Mononuclear cell (primary cell): ENCODE results near the gene PCDH9. TPM values are rescaled to one million over a fixed set of nuclear protein-coding genes. Genes with fewer than 3 reads are reported as not detected.

Experiments
- H3K27me3 ChIP-seq: 2 replicates; pipeline ENCODE4 v1.6.0; 2011; ENCODE audit warnings: low read length, control low read depth; ENCODE audit not compliant: insufficient read depth
- H3K4me1 ChIP-seq: 2 replicates; pipeline ENCODE4 v1.5.1; 2011; ENCODE audit warnings: mild to moderate bottlenecking, low read length, control low read depth; ENCODE audit not compliant: insufficient read depth
- H3K4me3 ChIP-seq: 2 replicates; pipeline ENCODE4 v1.5.1; 2011; ENCODE audit warnings: mild to moderate bottlenecking, low read length, moderate library complexity
- H3K9me3 ChIP-seq: 2 replicates; pipeline ENCODE4 v1.5.1; 2011; ENCODE audit warnings: low read depth, mild to moderate bottlenecking, control low read depth, low read length
- total RNA-seq: library from RNA; depleted of rRNA; stranded (reverse); fragments of >200 nt; gene quantifications from one replicate; pipeline ENCODE4 v1.2.3, GENCODE V29; 2012

Gene PCDH9
- total RNA-seq, 1 donor = 1.5 TPM

- H3K4me1 ChIP-seq = peaks cover 17% of the 10 kb centered on the region
- H3K27me3 ChIP-seq = no peaks in the 10 kb centered on the region
- no peaks in the 10 kb centered on the region for H3K9me3 ChIP-seq
- no peak overlapping the region for H3K4me3 ChIP-seq
Observed at GRCh38 chr13:66996503-66996902, 233.6 kb downstream of the PCDH9 start.

DNA sequence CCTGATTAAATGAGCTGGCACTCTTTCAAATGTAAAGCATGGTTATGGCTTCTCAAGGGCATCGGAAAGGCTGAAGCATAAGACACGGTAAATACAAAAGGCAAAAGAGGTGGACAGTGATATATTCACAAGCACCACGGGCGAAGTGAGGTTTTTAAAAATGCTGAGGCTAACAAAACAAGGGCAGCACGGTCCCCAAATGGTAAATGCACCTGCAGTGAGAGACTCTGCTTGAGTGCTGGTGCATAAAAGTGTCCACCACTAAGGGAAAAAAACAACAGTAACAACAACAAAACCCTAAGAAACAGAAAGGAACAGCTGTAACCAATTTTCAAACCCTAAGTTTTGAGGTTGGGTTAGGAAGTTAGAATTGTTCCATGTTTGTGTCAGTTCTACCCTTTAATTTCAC is 234.9 kb downstream of the PCDH9 start:
- H3K9me3 ChIP-seq = no peaks in the 10 kb centered on the region
- H3K4me3 ChIP-seq = no peak overlapping the region
- peaks cover 17% of the 10 kb centered on the region for H3K4me1 ChIP-seq
- no peaks in the 10 kb centered on the region for H3K27me3 ChIP-seq

DNA sequence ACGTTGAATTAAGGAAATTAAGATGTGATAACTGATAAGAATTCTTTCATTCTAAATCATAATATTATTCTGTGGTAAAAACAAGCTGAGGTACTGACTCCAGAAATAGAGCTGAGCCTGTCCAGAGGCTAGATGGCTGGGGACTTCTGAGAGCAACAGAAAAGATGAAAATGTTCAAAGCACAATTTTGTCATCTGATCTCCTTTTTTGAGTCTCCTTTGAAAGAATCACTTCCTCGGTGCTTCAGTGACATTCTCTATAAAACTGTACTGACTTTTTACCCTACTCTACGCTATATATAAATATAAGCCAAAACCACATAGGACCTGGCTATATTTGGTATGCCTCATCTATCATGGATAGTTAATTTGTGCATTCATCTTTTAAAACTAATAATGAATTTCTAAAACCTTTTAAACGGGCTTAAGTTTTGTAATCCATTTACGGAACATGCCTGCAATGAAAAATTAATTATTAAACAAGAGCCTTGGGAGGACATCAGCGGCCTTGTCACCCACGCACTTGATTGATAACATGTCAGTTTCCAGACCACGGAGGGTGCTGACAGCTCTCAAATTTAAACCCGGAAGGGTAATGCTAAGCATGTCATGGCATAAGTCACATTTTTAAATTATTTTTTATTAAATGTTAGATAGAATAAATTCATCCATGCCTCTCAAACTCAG is 235.5 kb downstream of the PCDH9 start:
- Histone ChIP-seq H3K4me3 (no peak overlapping the region), H3K9me3 (no peaks in the 10 kb centered on the region), H3K4me1 (peaks cover 17% of the 10 kb centered on the region), H3K27me3 (no peaks in the 10 kb centered on the region)

GRCh38 chr13:66994097-66994496 is 236.0 kb downstream of the PCDH9 start:
- peaks cover 17% of the 10 kb centered on the region for H3K4me1 ChIP-seq
- no peaks in the 10 kb centered on the region for H3K9me3 ChIP-seq
- H3K4me3 ChIP-seq = no peak overlapping the region
- no peaks in the 10 kb centered on the region for H3K27me3 ChIP-seq

DNA sequence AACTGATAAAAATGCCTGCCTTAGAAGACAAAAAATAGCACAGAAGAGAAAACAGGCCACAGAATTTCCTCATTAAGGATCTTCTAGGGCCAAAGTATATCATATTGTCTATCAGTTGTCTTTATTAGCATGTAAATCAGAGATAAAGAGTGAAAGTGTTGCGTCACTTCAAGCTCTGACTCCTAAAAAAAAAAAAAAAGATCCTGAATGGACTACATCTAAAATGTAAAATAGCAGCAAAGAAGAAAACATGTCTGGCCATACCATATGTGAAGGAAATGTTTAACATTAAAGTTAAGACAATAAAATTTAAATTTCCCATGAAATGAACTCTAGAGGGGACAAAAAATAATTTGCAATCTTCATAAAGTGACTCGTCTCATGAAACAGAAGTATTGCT is 237.4 kb downstream of the PCDH9 start:
- H3K4me1 ChIP-seq = peaks cover 17% of the 10 kb centered on the region
- no peaks in the 10 kb centered on the region for H3K9me3 ChIP-seq
- no peak overlapping the region for H3K4me3 ChIP-seq
- no peaks in the 10 kb centered on the region for H3K27me3 ChIP-seq

- no peaks in the 10 kb centered on the region for H3K9me3 ChIP-seq
- H3K4me3 ChIP-seq = no peak overlapping the region
- H3K27me3 ChIP-seq = no peaks in the 10 kb centered on the region
Observed at GRCh38 chr13:66992183-66992582, 238.0 kb downstream of the PCDH9 start.

DNA sequence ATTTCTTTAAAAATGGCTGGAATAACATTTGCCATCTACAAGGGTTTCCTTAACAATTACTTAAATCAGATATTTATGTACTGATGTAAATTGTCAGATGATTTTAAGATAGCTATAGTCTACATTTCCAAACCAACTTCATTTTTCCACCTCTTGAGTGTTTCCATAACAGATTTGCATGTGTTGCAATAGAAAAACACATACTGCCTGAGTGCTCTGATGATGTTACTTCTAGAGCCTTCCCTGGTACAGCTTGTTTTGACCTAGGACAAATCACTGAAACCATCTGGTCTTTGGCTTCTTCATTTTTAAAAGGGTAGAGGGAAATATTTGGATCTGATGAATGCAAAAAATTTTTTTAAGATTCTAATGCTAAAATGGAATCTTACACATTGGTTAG is 245.9 kb downstream of the PCDH9 start:
- no peaks in the 10 kb centered on the region for H3K4me1 ChIP-seq
- no peaks in the 10 kb centered on the region for H3K27me3 ChIP-seq
- no peak overlapping the region for H3K4me3 ChIP-seq
- no peaks in the 10 kb centered on the region for H3K9me3 ChIP-seq

More at GRCh38 chr13:66992183-66992582, 238.0 kb downstream of the PCDH9 start:
- peaks cover 15% of the 10 kb centered on the region for H3K4me1 ChIP-seq

DNA sequence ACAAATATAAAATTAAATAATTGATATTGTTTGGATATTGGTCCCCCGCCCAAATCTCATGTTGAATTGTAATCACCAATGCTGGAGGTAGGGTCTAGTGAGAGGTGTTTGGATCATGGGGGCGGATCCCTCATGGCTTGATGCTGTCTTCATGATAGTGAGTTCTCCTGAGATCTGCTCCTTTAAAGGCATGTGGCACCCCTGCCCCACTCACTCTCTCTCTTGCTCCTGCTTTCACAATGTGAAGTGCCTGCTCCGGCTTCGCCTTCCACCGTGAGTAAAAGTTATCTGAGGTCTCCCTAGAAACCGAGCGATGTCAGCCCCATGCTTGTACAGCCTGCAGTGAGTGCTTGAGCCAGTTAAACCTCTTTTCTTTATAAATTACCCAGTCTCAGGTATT is 248.2 kb downstream of the PCDH9 start:
- no peaks in the 10 kb centered on the region for H3K4me1 ChIP-seq
- H3K4me3 ChIP-seq = no peak overlapping the region
- no peaks in the 10 kb centered on the region for H3K27me3 ChIP-seq
- H3K9me3 ChIP-seq = no peaks in the 10 kb centered on the region

GRCh38 chr13:66977161-66977560 is 253.0 kb downstream of the PCDH9 start:
- no peaks in the 10 kb centered on the region for H3K4me1 ChIP-seq
- H3K9me3 ChIP-seq = no peaks in the 10 kb centered on the region
- H3K4me3 ChIP-seq = no peak overlapping the region
- no peaks in the 10 kb centered on the region for H3K27me3 ChIP-seq

DNA sequence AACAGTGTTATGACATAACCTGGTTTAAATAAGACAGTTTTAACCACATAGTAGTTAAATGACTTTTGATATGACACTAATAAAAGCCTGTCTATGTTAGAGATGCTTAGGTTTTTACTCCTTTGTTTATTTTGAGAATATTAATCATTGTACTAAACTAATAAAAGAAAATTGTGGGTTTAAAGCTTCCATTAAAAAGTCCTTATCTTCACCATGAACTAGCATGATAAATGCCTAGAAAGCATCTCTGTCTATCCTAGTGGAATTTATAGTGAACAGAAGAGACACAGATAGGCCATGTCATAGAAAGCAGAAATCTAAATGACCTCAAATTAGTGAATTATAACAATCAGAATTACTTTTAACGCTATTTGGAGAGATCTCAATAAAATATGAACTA is 255.2 kb downstream of the PCDH9 start:
- H3K4me3 ChIP-seq = no peak overlapping the region
- no peaks in the 10 kb centered on the region for H3K4me1 ChIP-seq
- H3K9me3 ChIP-seq = no peaks in the 10 kb centered on the region
- H3K27me3 ChIP-seq = no peaks in the 10 kb centered on the region

GRCh38 chr13:66974174-66974573 is 256.0 kb downstream of the PCDH9 start:
- no peaks in the 10 kb centered on the region for H3K9me3 ChIP-seq
- H3K27me3 ChIP-seq = no peaks in the 10 kb centered on the region
- H3K4me1 ChIP-seq = no peaks in the 10 kb centered on the region
- no peak overlapping the region for H3K4me3 ChIP-seq

- Histone ChIP-seq H3K4me1 (no peaks in the 10 kb centered on the region), H3K9me3 (no peaks in the 10 kb centered on the region), H3K27me3 (no peaks in the 10 kb centered on the region), H3K4me3 (no peak overlapping the region)
Observed at GRCh38 chr13:66972659-66973058, 257.5 kb downstream of the PCDH9 start.

DNA sequence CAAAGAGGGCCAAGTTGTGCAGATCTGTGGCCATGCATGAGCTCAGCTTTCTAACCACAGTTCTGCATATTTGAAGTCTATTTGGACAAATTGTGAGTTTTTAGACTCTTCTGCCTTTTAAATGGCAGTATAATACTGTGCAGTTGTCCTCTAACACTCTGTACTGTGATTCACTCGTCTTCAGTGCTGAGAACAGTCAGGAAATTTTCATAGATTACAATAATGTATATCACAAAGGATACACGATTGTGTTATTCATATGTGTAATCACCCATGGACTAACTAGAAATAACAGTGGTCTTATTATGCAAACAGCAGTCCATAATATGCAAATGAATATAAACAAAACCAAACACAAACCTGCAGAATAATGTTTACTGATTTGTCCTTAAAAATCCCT is 259.1 kb downstream of the PCDH9 start:
- Histone ChIP-seq H3K4me1 (no peaks in the 10 kb centered on the region), H3K4me3 (no peak overlapping the region), H3K27me3 (no peaks in the 10 kb centered on the region), H3K9me3 (no peaks in the 10 kb centered on the region)

DNA sequence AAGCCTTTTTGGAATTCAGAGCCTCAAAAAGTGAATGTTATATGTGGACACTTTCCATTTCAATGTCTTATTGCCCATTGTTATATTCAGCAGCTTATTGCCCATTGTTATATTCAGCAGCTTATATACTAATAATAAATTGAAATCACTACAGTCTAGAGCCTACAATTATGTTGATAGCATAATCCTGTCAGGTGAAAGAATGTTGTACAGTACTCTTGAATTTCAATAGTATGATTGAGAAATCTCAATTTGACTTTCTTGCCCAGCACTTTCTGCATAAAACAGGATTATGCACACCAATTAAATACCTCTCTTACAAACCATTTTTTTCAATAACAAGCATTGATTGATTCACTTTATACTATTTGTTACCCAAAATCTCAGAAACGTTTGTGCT is 260.8 kb downstream of the PCDH9 start:
- H3K9me3 ChIP-seq = no peaks in the 10 kb centered on the region
- H3K4me3 ChIP-seq = no peak overlapping the region
- H3K4me1 ChIP-seq = no peaks in the 10 kb centered on the region
- no peaks in the 10 kb centered on the region for H3K27me3 ChIP-seq

- Histone ChIP-seq H3K4me1 (no peaks in the 10 kb centered on the region), H3K9me3 (no peaks in the 10 kb centered on the region), H3K4me3 (no peak overlapping the region), H3K27me3 (no peaks in the 10 kb centered on the region)
Observed at GRCh38 chr13:66967811-66968597, 262.1 kb downstream of the PCDH9 start.

- Histone ChIP-seq H3K9me3 (no peaks in the 10 kb centered on the region), H3K27me3 (no peaks in the 10 kb centered on the region), H3K4me1 (no peaks in the 10 kb centered on the region)
Observed at GRCh38 chr13:66965181-66965580, 265.0 kb downstream of the PCDH9 start.

More at GRCh38 chr13:66965181-66965580, 265.0 kb downstream of the PCDH9 start:
- H3K4me3 ChIP-seq = no peak overlapping the region
